HG03139 (cell line): ENCODE measurements around the gene ITPR2.
"Not testable (repeated sequence)": the region's sequence is repeated elsewhere in the genome, so short reads cannot be mapped to it uniquely, and the experiment has no call there.

ENCODE experiments used
- ATAC-seq: cut with Tn5 transposase; IDR thresholded peaks from one replicate; pipeline ENCODE4 v1.9.1; 2021; ENCODE audit not compliant: unreplicated experiment

The ITPR2 gene

GRCh38 chr12:26318661-26319068 is 514.3 kb downstream of the ITPR2 start:
- ATAC-seq: peak; percentile 91

DNA sequence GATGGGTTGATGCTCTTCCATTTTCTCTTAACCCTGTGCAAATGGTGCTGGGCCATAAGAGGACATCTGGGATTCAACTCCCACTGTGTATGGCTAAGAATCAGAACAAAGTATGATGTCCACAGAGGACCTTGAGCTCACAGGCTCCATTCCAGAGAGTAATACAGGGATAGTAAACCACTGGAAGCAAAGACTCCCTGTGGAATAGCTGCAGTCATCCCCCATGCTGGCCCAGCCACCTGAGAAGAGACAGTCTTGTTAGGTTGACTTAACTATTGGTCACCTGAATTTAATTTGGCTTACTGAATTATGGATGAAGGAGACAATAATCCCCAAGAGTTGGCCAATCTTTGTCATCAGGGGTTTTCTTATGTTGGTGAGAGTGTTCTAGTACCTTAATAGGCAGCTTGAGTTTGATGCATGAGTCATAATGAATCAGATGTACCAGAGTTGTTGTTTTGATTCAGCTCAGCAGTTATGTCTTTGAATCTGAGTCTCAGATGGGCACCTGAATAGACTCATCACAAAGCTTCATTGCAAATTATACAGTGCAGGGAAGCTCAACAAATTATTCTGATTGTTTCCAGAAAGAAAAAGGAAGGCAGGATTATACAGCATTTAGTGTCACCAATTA is 514.9 kb downstream of the ITPR2 start:
- ATAC-seq: no peak

GRCh38 chr12:26314103-26314502 is 518.9 kb downstream of the ITPR2 start:
- ATAC-seq: not testable (repeated sequence)

GRCh38 chr12:26310489-26310888 is 522.5 kb downstream of the ITPR2 start:
- ATAC-seq: not testable (repeated sequence)

GRCh38 chr12:26309634-26310033 is 523.4 kb downstream of the ITPR2 start:
- ATAC-seq: no peak

GRCh38 chr12:26304273-26304672 is 528.7 kb downstream of the ITPR2 start:
- no peak for ATAC-seq

DNA sequence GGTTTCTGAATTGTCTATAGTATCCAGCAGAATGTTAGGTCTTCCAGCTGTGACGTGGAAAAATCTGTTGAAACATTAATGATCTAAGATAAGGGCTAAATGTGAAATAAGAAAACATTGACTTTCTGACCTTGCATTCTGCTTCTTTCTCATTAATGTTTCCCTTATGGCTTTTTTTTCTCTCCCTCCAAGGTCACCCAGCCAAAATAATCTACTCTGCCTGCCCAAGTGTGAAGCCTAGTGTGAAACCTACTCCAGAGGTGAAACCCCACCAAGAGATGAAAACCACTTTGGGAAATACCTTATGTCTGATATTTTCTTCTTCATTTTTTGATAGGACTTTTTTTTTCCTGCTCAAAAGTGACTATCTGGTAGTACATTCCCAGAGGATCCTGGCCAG is 529.6 kb downstream of the ITPR2 start:
- ATAC-seq: no peak

DNA sequence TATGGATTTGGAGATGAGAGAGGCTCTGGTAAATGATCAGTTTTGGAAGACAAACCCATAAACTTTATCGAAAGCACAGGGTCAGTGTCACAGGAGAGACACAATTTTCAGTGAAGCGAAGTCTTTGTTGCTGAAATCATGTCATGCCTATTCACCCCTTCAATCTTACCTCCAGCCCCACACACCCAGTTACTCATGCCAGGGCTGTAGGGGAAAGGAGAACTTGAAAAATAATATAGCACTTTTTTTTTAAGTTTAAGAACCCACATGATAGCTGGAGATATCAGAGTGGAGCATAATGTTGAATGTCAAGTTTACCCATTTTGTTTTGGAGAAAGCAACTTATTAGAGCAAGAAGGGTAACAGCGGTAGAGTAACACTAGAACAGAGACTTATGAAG is 530.2 kb downstream of the ITPR2 start:
- ATAC-seq: no peak

DNA sequence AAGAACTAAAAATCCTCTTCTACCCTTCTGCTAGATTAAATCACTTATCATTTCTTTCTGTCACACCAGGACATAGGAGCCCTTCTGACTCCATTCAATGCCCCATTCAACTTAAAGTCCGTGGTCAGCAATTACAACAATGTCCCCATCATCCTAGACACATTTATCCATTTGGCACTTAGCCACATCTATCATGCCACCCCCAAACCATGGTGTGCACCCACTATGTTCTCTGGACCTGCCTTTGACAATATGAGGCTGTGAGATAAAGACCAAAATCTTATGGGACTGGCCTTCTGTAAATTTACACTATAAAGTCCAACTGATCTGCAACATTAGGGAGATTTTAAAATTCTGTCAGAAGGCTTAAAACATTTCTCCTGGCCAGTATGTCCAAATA is 533.2 kb downstream of the ITPR2 start:
- ATAC-seq: no peak

DNA sequence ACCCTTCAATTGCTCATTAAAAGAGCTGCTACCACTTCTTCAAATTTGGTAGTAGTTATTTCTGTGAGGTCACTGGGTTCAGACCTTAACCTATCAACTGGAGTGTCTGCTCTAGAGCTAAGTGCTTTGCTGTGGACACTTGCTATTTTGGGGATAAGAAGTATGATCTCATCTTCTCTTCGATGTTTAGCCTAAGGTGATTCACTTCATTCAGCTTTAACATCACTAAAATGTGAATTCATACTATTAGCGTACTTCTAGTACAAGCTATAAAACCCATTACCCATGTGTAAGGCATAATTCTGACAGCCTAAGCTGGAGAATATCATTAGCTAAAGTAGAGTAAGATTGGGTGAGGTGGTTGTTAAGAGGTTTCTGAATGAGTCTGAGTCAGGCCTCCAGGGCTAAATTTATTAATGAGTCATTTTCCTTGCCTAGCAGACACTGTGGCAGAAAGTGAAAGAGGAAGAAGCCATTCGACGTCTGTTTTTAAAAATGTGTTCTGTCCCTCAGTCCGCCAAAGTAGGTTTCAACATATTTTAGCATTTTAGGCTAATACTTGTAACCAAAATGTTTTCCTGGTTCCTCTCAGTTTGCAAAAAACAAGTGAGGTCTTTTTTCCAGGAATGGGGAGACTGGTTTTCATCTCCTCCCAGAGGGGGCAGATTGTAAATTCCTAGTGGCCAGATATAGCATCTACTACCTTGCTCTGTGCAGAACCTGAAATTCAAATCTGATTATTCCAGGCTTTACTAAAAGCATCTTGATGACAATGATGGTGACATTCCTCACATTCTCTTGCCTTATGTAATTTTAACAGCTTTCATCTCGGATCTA is 534.0 kb downstream of the ITPR2 start:
- ATAC-seq: peak; percentile 95

GRCh38 chr12:26297396-26298070 is 535.5 kb downstream of the ITPR2 start:
- ATAC-seq: no peak

DNA sequence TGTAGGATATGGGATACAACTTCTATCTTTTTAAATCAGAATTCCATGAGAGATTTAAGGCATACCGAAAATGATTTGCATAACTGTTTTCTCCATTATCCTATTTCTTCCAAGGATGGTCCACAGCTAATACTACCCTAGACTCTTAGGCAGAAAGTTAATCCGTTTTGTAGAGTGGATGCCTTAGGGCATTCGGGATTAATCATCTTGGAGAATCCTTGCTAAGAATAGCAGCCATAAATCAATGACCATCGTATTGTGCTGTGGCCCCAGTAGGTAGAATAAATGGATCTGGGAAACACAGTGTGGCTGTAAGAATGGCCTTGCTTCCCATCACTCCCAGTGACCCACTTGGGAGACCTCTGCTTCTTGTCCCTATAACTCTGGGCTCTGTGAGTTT is 538.0 kb downstream of the ITPR2 start:
- no peak for ATAC-seq

GRCh38 chr12:26293612-26294011 is 539.4 kb downstream of the ITPR2 start:
- no peak for ATAC-seq

DNA sequence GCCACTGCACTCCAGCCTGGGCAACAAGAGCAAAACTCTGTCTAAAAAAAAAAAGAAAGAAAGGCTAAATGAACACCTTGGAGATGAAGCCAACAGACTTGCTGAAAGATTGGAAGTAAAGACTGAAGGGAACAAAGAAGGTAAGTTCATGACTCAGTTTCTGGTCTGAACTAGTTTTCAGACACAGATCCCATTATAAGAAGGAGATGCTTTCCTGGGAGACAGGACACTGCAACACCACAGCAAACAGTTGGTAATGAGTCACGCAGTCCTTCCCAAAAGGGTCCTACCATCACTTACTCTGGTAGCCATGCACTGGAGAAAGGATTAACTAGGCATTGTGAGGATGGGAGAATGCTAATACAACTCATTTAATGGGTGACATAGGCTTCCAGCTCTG is 540.4 kb downstream of the ITPR2 start:
- no peak for ATAC-seq

DNA sequence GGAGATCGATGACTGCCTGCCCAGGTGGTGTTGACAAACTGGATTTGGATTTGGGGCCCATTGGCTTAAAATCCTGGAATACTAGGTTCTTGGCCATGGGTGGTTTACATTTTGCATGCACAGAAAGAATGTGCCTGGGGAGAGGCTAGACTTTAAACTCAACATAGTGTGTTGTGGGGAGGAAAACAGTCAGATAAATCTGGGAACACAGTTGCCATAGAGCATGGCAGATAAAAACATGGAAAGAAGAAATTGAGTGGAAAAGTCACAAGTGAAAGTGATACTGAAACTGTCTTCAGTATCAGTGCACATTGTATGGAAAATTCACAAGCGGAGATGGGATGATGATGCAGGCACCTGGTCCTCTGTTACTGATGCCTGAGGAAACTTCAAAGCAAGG is 542.4 kb downstream of the ITPR2 start:
- ATAC-seq: no peak

GRCh38 chr12:26287671-26288381 is 545.2 kb downstream of the ITPR2 start:
- ATAC-seq: no peak
